Tibial nerve (tissue), 3 donors: ENCODE data around the gene MSGN1.

ENCODE experiments used
- CTCF ChIP-seq, 5 experiments: fragments of 200-600 bp in 3 of 5; fragments of 450-650 bp in 2 of 5; sonication (generic) in 3 of 5; IDR thresholded peaks; one replicate each; pipeline ENCODE4 v1.5.1; 2016 to 2019; ENCODE audit warnings: antibody characterized with exemption in 5 of 5, mild to moderate bottlenecking in 3 of 5, moderate library complexity in 2 of 5
- POLR2A ChIP-seq, 2 donors: fragments of 450-650 bp; IDR thresholded peaks; one replicate each; pipeline ENCODE4 v1.6.1; 2017; ENCODE audit warnings: antibody characterized with exemption in 2 of 2, mild to moderate bottlenecking in 2 of 2, moderate library complexity in 2 of 2

DNA sequence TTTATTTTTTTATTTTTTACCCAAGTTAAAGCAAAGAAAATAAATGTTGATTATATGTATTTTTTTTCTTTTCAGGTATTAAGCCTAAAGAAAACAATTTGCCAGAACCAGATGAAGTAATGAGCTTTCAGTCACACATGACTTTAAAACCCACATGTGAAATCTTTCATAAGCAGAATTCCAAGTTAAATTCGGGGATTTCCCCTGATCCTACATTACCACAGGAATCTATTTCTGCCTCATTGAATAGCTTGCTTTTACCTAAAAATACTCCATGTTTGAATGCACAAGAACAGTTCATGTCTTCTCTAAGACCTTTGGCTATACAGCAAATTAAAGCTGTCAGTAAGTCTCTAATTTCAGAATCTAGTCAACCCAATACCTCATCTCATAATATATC is 35.7 kb upstream of the MSGN1 start:
- no peak for TF ChIP-seq CTCF (IDR thresholded peaks at IDR 0.05)
- TF ChIP-seq POLR2A (IDR thresholded peaks at IDR 0.05) = no peak
